Endothelial cell of umbilical vein (primary cell): ENCODE results near the gene CAT. TPM values are rescaled to one million over a fixed set of nuclear protein-coding genes. Genes with fewer than 3 reads are reported as not detected.

ENCODE experiments used
- BruUV-seq: library from RNA; stranded (reverse); fragments of 400-500 nt; replicated peaks from 2 replicates; lab custom pipeline; 2021; lab: Mats Ljungman, UMichigan
- CTCF ChIA-PET: fragments of 300-600, 350-600 bp; sonication (Branson Sonifier 250); formaldehyde crosslinking; loops from one replicate; lab custom pipeline; 2021; ENCODE audit warnings: antibody characterized with exemption, inconsistent platforms; lab: Charles Lee
- POLR2A ChIA-PET: fragments of 300-600, 350-600 bp; sonication (Branson Sonifier 250); formaldehyde crosslinking; loops from one replicate; lab custom pipeline; 2021; ENCODE audit warnings: antibody characterized with exemption, inconsistent platforms; lab: Charles Lee
- DNase-seq: peaks from one replicate; pipeline ENCODE4 v3.0.0-alpha.2; 2011; ENCODE audit warnings: low read depth, low spot score
- FAIRE-seq: peaks from 2 replicates; lab custom pipeline; 2011; peaks lifted over from hg19 to GRCh38; lab: Jason Lieb, UNC
- H2AFZ ChIP-seq: 2 replicates; pipeline ENCODE4 v1.6.0; 2012; ENCODE audit warnings: low read depth, low read length, control low read depth, inconsistent platforms
- H3K27ac ChIP-seq: 2 replicates; pipeline ENCODE4 v1.5.1; 2011; ENCODE audit warnings: low read depth, mild to moderate bottlenecking, control low read depth, low read length, moderate library complexity; ENCODE audit not compliant: insufficient read depth
- H3K27me3 ChIP-seq, 2 experiments: 2 replicates each; pipeline versions ENCODE4 v1.6.0 to v1.6.1; 2011; ENCODE audit warnings: low read length in 2 of 2, mixed read lengths in 1 of 2; ENCODE audit not compliant: control insufficient read depth in 2 of 2, insufficient read depth in 2 of 2
- H3K36me3 ChIP-seq, 2 experiments: 2 replicates in 1 of 2; 3 replicates in 1 of 2; pipeline ENCODE4 v1.5.1; 2011; ENCODE audit warnings: low read length in 2 of 2, mild to moderate bottlenecking in 1 of 2, moderate library complexity in 1 of 2; ENCODE audit not compliant: control insufficient read depth in 2 of 2, insufficient read depth in 2 of 2; ENCODE audit errors: extremely low read depth in 1 of 2
- H3K4me1 ChIP-seq: 3 replicates; pipeline ENCODE4 v1.5.1; 2011; ENCODE audit warnings: mild to moderate bottlenecking, low read length; ENCODE audit not compliant: control insufficient read depth, insufficient read depth; ENCODE audit errors: extremely low read depth
- H3K4me2 ChIP-seq: 2 replicates; pipeline ENCODE4 v1.6.1; 2011; ENCODE audit warnings: low read length, control low read depth, mixed read lengths; ENCODE audit not compliant: insufficient read depth
- H3K4me3 ChIP-seq, 3 experiments: fragments of 200-600 bp in 1 of 3; sonication (generic), shearing (Covaris generic) in 1 of 3; replicated peaks in 1 of 3; 2 replicates each; pipeline ENCODE4 v1.5.1; 2011 to 2016; ENCODE audit warnings: control low read depth in 3 of 3, low read length in 3 of 3, mild to moderate bottlenecking in 2 of 3, inconsistent platforms in 1 of 3, low read depth in 1 of 3, moderate library complexity in 1 of 3; ENCODE audit not compliant: insufficient read depth in 1 of 3
- H3K79me2 ChIP-seq: 2 replicates; pipeline ENCODE4 v1.6.0; 2012; ENCODE audit warnings: low read length, inconsistent platforms; ENCODE audit not compliant: control insufficient read depth, insufficient read depth
- H3K9ac ChIP-seq: replicated peaks from 2 replicates; pipeline ENCODE3; 2011; ENCODE audit warnings: low read length, control low read depth; ENCODE audit not compliant: insufficient read depth; ENCODE audit errors: extremely low read depth
- H3K9me1 ChIP-seq: replicated peaks from 3 replicates; pipeline ENCODE4 v1.6.0; 2011; ENCODE audit warnings: mild to moderate bottlenecking, low read length; ENCODE audit not compliant: control insufficient read depth, insufficient read depth; ENCODE audit errors: extremely low read depth
- H3K9me3 ChIP-seq: replicated peaks from 2 replicates; pipeline ENCODE4 v1.5.1; 2012; ENCODE audit warnings: low read length, inconsistent platforms; ENCODE audit not compliant: control insufficient read depth, insufficient read depth
- H4K20me1 ChIP-seq: replicated peaks from 2 replicates; pipeline ENCODE3; 2011; ENCODE audit warnings: mild to moderate bottlenecking, low read length; ENCODE audit not compliant: control insufficient read depth, insufficient read depth; ENCODE audit errors: extremely low read depth
- CTCF ChIP-seq, 2 donors: IDR thresholded peaks; 1 replicate in 1 of 2; 2 replicates in 1 of 2; pipeline ENCODE4 v1.5.1; 2011; ENCODE audit warnings: low read length in 2 of 2, mild to moderate bottlenecking in 2 of 2, moderate library complexity in 2 of 2, control low read depth in 1 of 2, inconsistent platforms in 1 of 2, low read depth in 1 of 2; ENCODE audit not compliant: insufficient read depth in 1 of 2; ENCODE audit errors: extremely low read depth in 1 of 2
- EZH2 ChIP-seq: IDR thresholded peaks from 2 replicates; pipeline ENCODE4 v1.6.1; 2012; ENCODE audit warnings: borderline replicate concordance, low read depth, mild to moderate bottlenecking, moderate library complexity, low read length, inconsistent platforms; ENCODE audit not compliant: severe bottlenecking
- FOS ChIP-seq: IDR thresholded peaks from 2 replicates; pipeline ENCODE4 v1.6.1; 2011; ENCODE audit warnings: mild to moderate bottlenecking, low read length, moderate library complexity, borderline replicate concordance; ENCODE audit not compliant: insufficient read depth
- GATA2 ChIP-seq: IDR thresholded peaks from 2 replicates; pipeline ENCODE4 v1.7.0; 2011; ENCODE audit warnings: low read depth, mild to moderate bottlenecking, moderate library complexity, mixed read lengths, low read length; ENCODE audit not compliant: insufficient read length, insufficient read depth
- JUN ChIP-seq: IDR thresholded peaks from 2 replicates; pipeline ENCODE4 v1.6.1; 2011; ENCODE audit warnings: borderline replicate concordance, low read depth; ENCODE audit not compliant: insufficient read length, insufficient read depth
- MAX ChIP-seq: IDR thresholded peaks from 2 replicates; pipeline ENCODE4 v1.6.1; 2011; ENCODE audit not compliant: insufficient read depth, insufficient read length
- MYC ChIP-seq: IDR thresholded peaks from one replicate; pipeline ENCODE4 v1.6.1; 2011; ENCODE audit warnings: mild to moderate bottlenecking, low read depth, low read length
- POLR2A ChIP-seq: IDR thresholded peaks from 2 replicates; pipeline ENCODE4 v1.6.1; 2012; ENCODE audit warnings: low read depth, mild to moderate bottlenecking, control low read depth, low read length
- POLR2AphosphoS5 ChIP-seq: IDR thresholded peaks from 2 replicates; pipeline ENCODE4 v1.6.1; 2012; ENCODE audit warnings: low read depth, mild to moderate bottlenecking, control low read depth, low read length, moderate library complexity; ENCODE audit not compliant: insufficient read depth
- dilution Hi-C: fragments of 300-500 bp; cut with MboI; formaldehyde crosslinking; loops from one replicate; pipeline ENCODE4 v1.15.0; 2019; ENCODE audit warnings: low sequenced_read_pairs; ENCODE audit not compliant: extremely low pct_ligation_motif_present
- intact Hi-C: fragments of 100-400 bp; cut with micrococcal nuclease; formaldehyde crosslinking; loops from one replicate; pipeline ENCODE4 v1.10.0; 2022
- polyA plus RNA-seq, 4 experiments: library from polyadenylated mRNA; depleted of rRNA in 3 of 4; stranded (reverse) in 3 of 4; unstranded in 1 of 4; fragments of >200 nt; gene quantifications; 2 replicates each; pipeline versions ENCODE4 v1.2.1 to v1.2.3, GENCODE V29; 2011 to 2012; ENCODE audit warnings: missing spikeins in 1 of 4
- total RNA-seq: library from RNA; stranded (reverse); gene quantifications from 2 replicates; pipeline ENCODE4 v1.2.3, GENCODE V29; 2021

The CAT gene
- total and polyA plus RNA-seq, 2 donors (not counting 3 experiments of a cell fraction or from before 2014, with no cell fraction given), result 32.7 to 50.5 TPM

- Histone ChIP-seq H3K4me2 (no peak overlapping the region), H2AFZ (no peak overlapping the region), H3K4me1 (no peaks in the 10 kb centered on the region), H3K9ac (no peak overlapping the region), H3K27me3 (no peaks in the 10 kb centered on the region), H4K20me1 (no peaks in the 10 kb centered on the region), H3K9me3 (no peaks in the 10 kb centered on the region), H3K27ac (no peak overlapping the region), H3K36me3 (no peaks in the 10 kb centered on the region), H3K79me2 (no peaks in the 10 kb centered on the region), H3K9me1 (no peaks in the 10 kb centered on the region), H3K4me3 (no peak overlapping the region)
- BruUV-seq, result no TSS peak
- FAIRE-seq, result no peak
- DNase-seq, result no peak
- POLR2A ChIA-PET, result no interaction called here
- CTCF ChIA-PET, result interaction anchor here (2.3 to 5.5 kb wide), 5 partner anchors 11 to 384 kb away, joined by 12 to 32 read pairs (median 16); no protein-coding TSS in a partner anchor
- intact Hi-C loops, result no loop called here
- dilution Hi-C loops, result no loop called here
- no peak for TF ChIP-seq JUN
- TF ChIP-seq EZH2, result no peak
- TF ChIP-seq MYC, result no peak
- TF ChIP-seq CTCF (IDR thresholded peaks at IDR 0.05; ENCODE audit: extremely low read depth in 1 of 2, insufficient read depth in 1 of 2, low read depth in 1 of 2, low read length in 2 of 2), result no peak
- TF ChIP-seq MAX, result no peak
- no peak for TF ChIP-seq GATA2
- TF ChIP-seq POLR2AphosphoS5, result no peak
- TF ChIP-seq POLR2A, result no peak
- TF ChIP-seq FOS, result no peak
Measured at GRCh38 chr11:34514597-34514996, 75.9 kb downstream of the CAT start.
